Body of pancreas (tissue), 4 donors: ENCODE measurements around the gene FOXN4. TPM values are rescaled to one million over a fixed set of nuclear protein-coding genes. Genes with fewer than 3 reads are reported as not detected.

Experiments
- ATAC-seq: fragments of 150-250 bp; one replicate; pipeline ENCODE4 v1.9.1; 2016
- DNase-seq, 4 donors: peaks; one replicate each; pipeline ENCODE4 v3.0.0-alpha.2; 2019
- H3K27ac ChIP-seq, 4 donors: fragments of 200-600 bp; sonication (generic); 1 replicate in 3 of 4; 2 replicates in 1 of 4; pipeline versions ENCODE4 v1.5.1 to v1.6.1; 2016 to 2019; ENCODE audit warnings: mild to moderate bottlenecking in 1 of 4, mixed read lengths in 1 of 4, moderate library complexity in 1 of 4
- H3K27me3 ChIP-seq, 2 donors: fragments of 200-600 bp; sonication (generic); one replicate each; pipeline ENCODE4 v1.6.0; 2016; ENCODE audit warnings: mild to moderate bottlenecking in 1 of 2
- H3K36me3 ChIP-seq, 2 donors: fragments of 200-600 bp; sonication (generic); replicated peaks in 1 of 2; 2 replicates each; pipeline ENCODE4 v1.5.1; 2016; ENCODE audit warnings: low read depth in 2 of 2; ENCODE audit not compliant: insufficient read depth in 1 of 2
- H3K4me1 ChIP-seq: fragments of 200-600 bp; sonication (generic); one replicate; pipeline ENCODE4 v1.6.0; 2016
- H3K4me3 ChIP-seq, 2 donors: fragments of 200-600 bp; sonication (generic); 1 replicate in 1 of 2; 2 replicates in 1 of 2; pipeline ENCODE4 v1.5.1; 2016 to 2019
- H3K9me3 ChIP-seq, 3 donors: fragments of 200-600 bp; sonication (generic); 1 replicate in 2 of 3; 2 replicates in 1 of 3; pipeline ENCODE4 v1.5.1; 2016
- POLR2A ChIP-seq, 3 donors: fragments of 450-650 bp; IDR thresholded peaks; one replicate each; pipeline ENCODE4 v1.6.1; 2016; ENCODE audit warnings: antibody characterized with exemption in 3 of 3, mild to moderate bottlenecking in 2 of 3
- WGBS, 2 donors: methylation state at CpG; one replicate each; pipeline ENCODE4 v1.1.5; 2017; 5-methylcytosine and 5-hydroxymethylcytosine counted together
- intact Hi-C: fragments of 100-400 bp; cut with DNase I; formaldehyde crosslinking; loops from one replicate; pipeline ENCODE4 v1.15.1; 2023
- total RNA-seq, 2 donors: library from RNA; depleted of rRNA; stranded (reverse); fragments of >200 nt; gene quantifications; one replicate each; pipeline ENCODE4 v1.1.0, GENCODE V29; 2016
- TF ChIP-seq, protein P1 (sequence below), 7 experiments: fragments of 450-650 bp in 4 of 7; fragments of 200-600 bp in 3 of 7; sonication (generic) in 3 of 7; IDR thresholded peaks; one replicate each; pipeline ENCODE4 v1.5.1; 2016 to 2019; ENCODE audit warnings: antibody characterized with exemption in 7 of 7

FOXN4 gene
- total RNA-seq, 2 donors from 2014 or later = not detected

DNA sequence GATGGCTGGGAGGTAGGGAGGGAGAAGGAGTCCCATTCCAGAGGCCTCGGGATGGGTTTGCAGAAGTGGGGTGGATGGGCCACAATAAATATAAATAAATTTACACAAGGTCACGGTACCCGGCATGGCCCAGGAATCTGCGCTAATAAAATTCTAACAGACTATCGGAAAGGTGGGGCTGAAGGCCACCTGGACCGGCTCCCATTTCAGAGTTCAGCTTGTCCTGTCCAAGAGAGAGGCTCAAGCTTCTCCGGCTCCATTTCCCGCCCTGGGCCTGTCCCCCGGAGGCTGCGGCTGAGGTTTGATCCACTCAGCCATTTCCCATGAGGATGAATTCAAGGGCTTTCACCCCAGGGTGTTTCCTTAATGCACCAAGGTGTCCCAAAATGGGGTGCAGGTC, 30.2 kb downstream of the FOXN4 start:
- no peak overlapping the region for H3K27ac ChIP-seq
- DNase-seq = no peak
- no peak overlapping the region for H3K4me3 ChIP-seq
- intact Hi-C loops = loop anchor here (10.0 kb wide), 1 partner anchor 106 kb away; no protein-coding TSS in a partner anchor
- no peaks in the 10 kb centered on the region for H3K36me3 ChIP-seq
- H3K9me3 ChIP-seq = no peaks in the 10 kb centered on the region
- TF ChIP-seq, protein P1, sequence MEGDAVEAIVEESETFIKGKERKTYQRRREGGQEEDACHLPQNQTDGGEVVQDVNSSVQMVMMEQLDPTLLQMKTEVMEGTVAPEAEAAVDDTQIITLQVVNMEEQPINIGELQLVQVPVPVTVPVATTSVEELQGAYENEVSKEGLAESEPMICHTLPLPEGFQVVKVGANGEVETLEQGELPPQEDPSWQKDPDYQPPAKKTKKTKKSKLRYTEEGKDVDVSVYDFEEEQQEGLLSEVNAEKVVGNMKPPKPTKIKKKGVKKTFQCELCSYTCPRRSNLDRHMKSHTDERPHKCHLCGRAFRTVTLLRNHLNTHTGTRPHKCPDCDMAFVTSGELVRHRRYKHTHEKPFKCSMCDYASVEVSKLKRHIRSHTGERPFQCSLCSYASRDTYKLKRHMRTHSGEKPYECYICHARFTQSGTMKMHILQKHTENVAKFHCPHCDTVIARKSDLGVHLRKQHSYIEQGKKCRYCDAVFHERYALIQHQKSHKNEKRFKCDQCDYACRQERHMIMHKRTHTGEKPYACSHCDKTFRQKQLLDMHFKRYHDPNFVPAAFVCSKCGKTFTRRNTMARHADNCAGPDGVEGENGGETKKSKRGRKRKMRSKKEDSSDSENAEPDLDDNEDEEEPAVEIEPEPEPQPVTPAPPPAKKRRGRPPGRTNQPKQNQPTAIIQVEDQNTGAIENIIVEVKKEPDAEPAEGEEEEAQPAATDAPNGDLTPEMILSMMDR (IDR thresholded peaks at IDR 0.05) = no peak
- no peak for TF ChIP-seq POLR2A (IDR thresholded peaks at IDR 0.05)
- no peaks in the 10 kb centered on the region for H3K27me3 ChIP-seq
- WGBS, 2 donors = 85 to 87% methylated on average over 9 to 10 of the region's 10 CpGs
- H3K4me1 ChIP-seq = no peaks in the 10 kb centered on the region
- ATAC-seq = no peak

- Histone ChIP-seq H3K27ac (no peak overlapping the region), H3K4me1 (no peaks in the 10 kb centered on the region), H3K9me3 (no peaks in the 10 kb centered on the region), H3K4me3 (no peak overlapping the region), H3K36me3 (no peaks in the 10 kb centered on the region), H3K27me3 (no peaks in the 10 kb centered on the region)
- 42 to 58% methylated on average over 14 to 15 of the region's 15 CpGs for WGBS, 2 donors
- intact Hi-C loops = loop anchor here (10.0 kb wide), 1 partner anchor 107 kb away; no protein-coding TSS in a partner anchor
- TF ChIP-seq, protein P1 (IDR thresholded peaks at IDR 0.05) = no peak
- no peak for TF ChIP-seq POLR2A (IDR thresholded peaks at IDR 0.05)
- no peak for ATAC-seq
- peak in 1 of 4 donors; percentile 15 for DNase-seq
Measured at GRCh38 chr12:109277899-109278762, 31.0 kb downstream of the FOXN4 start.

GRCh38 chr12:109277255-109277898, 31.7 kb downstream of the FOXN4 start:
- H3K36me3 ChIP-seq = no peaks in the 10 kb centered on the region
- WGBS, 2 donors = 89 to 90% methylated on average over 8 of the region's 8 CpGs
- no peak overlapping the region for H3K27ac ChIP-seq
- intact Hi-C loops = loop anchor here (10.0 kb wide), 1 partner anchor 107 kb away; no protein-coding TSS in a partner anchor
- no peaks in the 10 kb centered on the region for H3K9me3 ChIP-seq
- no peaks in the 10 kb centered on the region for H3K27me3 ChIP-seq
- DNase-seq (no peak), ATAC-seq (no peak)
- H3K4me1 ChIP-seq = no peaks in the 10 kb centered on the region
- no peak overlapping the region for H3K4me3 ChIP-seq
- no peak for TF ChIP-seq POLR2A (IDR thresholded peaks at IDR 0.05)
- TF ChIP-seq, protein P1 (IDR thresholded peaks at IDR 0.05) = no peak

- DNase-seq (no peak), ATAC-seq (no peak)
- Histone ChIP-seq H3K9me3 (no peaks in the 10 kb centered on the region), H3K27me3 (no peaks in the 10 kb centered on the region), H3K4me3 (no peak overlapping the region), H3K27ac (no peak overlapping the region), H3K36me3 (no peaks in the 10 kb centered on the region), H3K4me1 (no peaks in the 10 kb centered on the region)
- no peak for TF ChIP-seq POLR2A (IDR thresholded peaks at IDR 0.05)
- TF ChIP-seq, protein P1 (IDR thresholded peaks at IDR 0.05) = no peak
- intact Hi-C loops = loop anchor here (10.0 kb wide), 1 partner anchor 109 kb away; no protein-coding TSS in a partner anchor
- 91 to 92% methylated on average over 5 of the region's 5 CpGs for WGBS, 2 donors
Measured at GRCh38 chr12:109276160-109276559, 32.9 kb downstream of the FOXN4 start.
